ENCODE measurements around the gene TMEM121B.

TMEM121B gene

DNA sequence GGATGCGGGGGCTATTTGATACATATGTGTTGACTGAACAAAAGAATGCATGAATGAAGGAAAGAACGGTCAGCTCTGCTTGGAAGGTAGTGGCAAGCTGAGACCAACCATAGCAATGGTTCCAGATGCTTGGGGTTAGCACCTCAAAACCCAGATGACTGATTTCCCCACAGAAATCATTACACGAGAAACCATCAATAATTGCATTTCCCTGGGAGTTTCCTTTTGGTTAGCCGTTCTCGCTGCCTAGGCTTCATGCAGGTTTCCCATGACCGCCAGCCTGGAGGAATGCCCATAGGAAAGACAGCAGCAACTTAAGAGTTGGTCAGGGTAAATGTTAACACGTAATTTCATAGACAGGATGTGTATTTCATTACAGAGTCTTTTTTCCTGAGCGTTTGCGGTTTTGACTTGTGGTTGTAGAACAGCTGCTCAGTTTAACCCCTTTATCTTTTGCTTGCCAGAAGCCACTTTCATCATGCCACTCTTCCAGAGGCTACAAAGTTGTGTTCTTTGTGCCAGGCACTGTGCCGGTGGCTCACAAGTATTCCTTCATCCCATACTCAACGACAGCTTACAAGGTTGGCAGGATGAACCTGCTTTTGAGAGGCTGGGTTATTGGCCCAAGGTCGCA lies 33.5 kb downstream of the TMEM121B start:
- DNase-seq (ENCODE audit: low spot score): no peak

DNA sequence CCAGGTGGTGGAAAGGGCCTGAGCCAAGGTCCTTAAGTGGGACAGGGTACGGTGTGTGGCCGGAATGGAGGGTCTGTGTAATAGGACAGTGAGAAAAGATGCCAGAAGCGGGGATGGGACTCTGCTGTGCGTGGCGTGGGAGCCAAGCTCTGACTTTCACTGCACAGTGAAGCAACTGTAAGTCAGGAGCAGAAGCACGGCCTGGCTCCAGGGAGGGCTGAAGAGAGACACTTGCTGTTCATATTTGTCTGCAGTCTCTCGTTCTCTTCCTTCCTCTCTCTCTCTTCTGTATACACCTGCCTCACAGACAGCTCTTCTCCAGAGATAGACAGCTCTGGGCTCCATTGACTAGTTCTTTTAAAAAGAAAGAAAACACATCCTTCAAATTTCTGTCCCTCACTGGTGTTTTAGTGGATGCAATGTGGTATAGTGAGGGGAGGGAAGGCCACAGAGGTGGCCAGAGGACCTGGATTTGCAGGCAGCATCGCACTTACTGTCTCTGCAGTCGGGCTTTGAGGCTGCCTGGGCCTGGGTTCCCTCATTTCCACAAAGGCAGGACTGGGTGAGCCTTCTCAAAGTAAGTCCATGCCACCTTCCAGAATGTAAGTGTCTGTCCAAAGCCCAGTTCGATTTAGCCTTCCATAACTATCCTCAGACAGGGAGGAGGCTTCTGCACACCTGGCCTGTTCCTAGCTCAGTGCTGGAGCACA lies 34.2 kb downstream of the TMEM121B start:
- no peak for DNase-seq (ENCODE audit: low spot score)

DNA sequence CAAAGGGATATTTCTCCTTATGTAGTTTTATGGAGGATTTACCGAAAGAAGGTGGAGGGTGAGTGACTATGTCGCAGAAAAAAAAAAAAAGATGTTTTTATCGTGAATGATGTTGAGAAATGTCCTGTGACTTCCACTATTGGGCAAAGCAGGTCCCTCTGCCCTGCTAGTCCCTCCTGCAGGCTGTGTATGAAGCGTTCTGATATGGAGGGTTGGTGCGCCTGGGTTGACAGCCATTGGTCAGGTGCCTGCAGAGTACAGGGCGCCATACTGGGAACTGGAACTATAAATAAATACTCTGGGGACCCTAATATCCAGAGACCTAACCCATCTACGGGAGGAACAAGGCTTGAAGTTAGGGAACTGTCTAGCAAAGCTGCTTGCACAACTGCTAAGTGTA lies 34.9 kb downstream of the TMEM121B start:
- no peak for DNase-seq (ENCODE audit: low spot score)

DNA sequence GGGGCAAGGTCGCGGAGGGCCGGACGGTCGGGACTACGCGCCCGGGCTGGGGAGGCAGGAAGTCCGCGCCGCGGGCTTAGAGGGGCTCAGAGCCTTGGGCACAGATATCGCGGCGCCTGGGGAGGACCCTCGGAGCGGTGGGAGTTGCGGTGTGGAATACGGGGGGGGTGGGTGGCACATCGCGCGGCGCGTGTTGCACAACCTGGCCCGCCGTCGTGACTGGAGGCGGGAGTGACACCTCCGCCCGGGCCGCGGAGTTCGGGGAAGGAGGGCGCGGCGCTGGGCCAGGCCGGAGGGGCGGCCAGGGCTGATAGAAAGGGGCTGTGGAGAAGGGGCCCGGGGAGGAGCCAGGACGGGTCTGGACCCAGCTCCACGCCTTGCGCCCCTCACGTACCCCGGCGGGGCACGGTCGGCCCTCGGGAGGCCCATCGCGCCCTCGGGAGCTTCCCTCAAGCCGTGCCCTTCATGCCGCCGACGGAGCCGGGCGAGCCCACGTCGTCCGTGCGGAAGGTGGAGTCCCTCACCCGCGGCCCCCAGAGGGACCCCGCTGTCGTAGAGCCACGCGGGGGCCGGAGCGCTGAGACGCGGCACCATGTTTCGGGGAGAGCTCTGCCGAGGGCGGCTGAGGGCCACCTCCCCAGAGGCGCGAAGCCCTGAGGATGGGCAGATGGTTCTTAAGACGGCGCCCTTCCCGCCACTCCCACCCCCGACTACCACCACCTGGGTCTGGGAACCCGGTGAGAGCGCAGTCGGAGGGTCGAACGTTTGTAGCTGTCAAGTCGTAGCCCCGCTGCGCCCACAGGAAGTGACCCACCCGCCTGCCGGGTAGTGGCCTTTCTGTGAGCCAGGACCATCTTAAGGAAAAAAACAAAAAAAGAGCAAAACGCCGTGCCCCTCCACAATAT lies 35.6 kb downstream of the TMEM121B start:
- no peak for DNase-seq (ENCODE audit: low spot score)

DNA sequence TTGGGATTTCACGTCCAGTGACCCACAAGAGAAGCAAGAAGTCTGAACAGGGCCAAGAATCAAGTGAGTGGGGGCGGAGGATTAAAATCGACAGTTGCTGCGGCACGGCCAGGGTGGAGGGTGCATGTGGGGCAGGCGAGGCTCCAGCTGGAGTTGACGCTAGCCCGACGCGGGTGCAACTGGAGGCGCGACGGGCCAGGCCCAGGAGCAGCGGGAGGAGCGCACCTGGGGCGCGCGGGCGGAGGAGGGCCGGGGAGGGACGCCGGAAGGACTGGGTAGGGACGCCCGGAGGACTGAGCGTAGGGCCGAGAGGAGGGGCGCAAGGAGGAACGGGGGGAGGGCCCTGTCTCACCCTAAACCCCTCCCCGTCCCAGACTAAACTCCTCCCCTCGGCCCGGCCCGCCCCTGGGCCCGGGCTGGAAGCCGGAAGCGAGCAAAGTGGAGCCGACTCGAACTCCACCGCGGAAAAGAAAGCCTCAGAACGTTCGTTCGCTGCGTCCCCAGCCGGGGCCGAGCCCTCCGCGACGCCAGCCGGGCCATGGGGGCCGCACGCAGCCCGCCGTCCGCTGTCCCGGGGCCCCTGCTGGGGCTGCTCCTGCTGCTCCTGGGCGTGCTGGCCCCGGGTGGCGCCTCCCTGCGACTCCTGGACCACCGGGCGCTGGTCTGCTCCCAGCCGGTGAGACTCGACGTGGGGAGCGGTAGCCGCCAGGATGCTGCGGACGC lies 36.4 kb downstream of the TMEM121B start, which contains the start of gene IL17RA:
TSS of gene IL17RA (plus strand) at position 447 of the 723 bp plus-strand sequence. CDS start at position 539, 92 bp downstream.
- DNase-seq (ENCODE audit: low spot score): peak; percentile 94

DNA sequence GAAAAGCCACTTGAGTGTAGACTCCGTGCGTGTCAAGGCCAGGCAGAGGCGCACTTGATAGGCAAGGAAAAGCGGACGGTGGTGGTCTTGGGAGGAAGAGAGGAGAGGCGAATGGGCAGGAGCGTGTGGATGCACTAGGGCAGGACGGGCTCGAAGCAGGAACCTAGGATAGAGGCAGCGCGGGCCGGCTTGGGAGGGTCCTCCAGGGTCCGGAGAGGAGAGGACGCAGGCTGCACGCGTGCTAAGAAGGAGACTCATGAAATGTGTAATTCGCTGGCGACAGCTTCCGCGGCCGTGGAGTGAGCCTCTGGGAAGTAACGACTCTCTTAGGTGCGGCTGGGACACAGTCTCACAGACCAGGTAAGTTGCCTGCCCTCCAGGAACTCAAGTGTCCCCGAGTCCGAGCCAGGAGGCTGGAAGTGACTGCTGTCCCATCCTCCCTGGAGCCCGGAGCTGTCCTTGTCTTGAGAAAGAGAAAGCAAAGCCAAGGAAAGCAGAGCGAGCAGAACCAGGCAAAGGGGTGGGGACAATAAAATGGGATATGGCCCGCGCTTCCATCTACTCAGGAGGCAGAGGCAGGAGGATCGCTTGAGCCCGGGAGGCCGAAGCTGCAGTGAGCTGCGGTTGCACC lies 37.2 kb downstream of the TMEM121B start:
- DNase-seq (ENCODE audit: low spot score): no peak

DNA sequence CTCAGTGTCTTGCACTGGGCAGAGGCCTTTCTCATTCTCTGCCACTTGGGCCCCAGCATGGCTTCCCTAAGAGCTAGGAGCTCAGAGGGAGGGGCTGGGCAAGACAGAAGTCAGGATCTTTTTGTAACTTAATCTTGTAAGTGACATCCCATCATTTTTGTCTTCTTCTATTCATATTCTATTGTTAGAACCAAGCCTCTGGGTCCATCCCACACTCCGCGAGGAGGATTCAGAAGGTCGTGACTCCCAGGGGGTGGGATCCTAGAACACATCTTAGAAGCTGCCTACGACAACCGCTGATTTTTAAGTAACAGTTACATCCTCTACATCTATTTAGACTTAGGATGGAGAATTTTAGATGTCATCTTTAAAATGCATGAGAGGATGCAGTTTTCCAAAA lies 37.9 kb downstream of the TMEM121B start:
- no peak for DNase-seq (ENCODE audit: low spot score)

DNA sequence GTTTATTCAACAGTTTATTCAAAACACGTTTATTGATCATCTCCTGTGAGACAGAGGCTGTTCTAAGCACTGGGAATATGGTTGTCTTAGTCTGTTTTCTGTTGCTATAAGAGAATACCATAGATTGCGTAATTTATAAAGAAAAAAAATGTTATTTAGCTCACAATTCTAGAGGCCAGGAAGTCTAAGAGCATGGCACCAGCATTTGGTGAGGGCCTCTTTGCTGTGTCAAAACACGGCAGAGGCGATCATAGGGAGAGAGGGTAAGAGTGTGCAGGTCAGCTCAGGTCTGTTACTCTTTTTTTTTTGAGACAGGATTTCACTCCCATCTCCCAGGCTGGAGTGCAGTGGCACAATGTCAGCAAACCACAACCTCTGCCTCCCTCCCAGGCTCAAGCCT lies 41.6 kb downstream of the TMEM121B start:
- no peak for DNase-seq (ENCODE audit: low spot score)

DNA sequence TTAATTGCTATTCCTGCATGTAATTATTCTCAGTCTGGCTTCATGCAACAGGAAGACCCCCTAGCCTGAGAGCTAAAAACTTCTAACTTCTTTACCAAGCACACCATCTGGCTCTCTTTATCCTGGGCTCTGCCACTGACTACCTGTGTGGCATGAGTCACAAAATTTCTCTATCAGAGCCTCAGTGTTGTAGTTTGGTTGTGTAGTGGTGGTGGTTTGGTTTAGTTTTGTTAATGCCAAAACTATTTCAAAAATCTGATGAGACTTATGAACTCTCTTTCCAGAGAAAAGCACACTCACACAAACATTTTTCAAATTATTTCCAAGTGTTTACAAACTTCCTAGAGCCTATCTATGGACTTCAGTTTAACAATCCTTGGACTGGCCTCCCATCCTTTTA lies 43.9 kb downstream of the TMEM121B start:
- no peak for DNase-seq (ENCODE audit: low spot score)

DNA sequence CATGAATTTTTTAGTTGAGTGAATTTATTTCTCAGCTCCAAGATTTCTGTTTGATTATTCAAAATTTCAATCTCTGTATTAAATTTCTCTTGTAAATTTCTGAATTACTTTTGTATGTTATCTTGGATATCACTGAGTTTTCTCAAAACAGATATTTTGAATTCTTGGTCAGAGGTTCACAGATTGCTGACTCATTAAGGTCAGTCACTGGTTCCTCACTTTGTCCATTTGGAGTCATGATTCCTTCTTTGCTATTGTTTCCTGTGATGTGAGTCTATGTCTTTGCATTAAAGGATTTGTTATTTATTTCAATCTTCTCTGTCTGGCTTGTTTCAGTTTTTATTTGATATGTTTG lies 46.5 kb downstream of the TMEM121B start:
- no peak for DNase-seq (ENCODE audit: low spot score)

DNA sequence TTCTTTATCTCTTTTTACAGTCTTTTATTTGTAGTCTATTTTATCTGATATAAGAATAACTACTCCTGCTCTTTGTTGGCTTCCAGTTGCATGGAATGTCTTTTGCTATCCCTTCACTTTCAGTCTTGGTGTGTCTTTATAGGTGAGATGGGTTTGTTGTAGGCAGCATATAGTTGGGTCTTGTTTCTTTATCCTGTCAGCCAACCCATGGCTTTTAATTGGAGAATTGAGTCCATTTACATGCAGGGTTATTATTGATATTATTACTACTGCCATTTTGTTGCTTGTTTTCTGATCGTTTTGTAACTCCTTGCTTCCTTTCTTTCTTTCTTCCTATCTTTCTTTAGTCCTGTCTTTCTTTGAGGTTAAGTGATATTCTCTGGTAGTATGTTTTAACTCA lies 48.3 kb downstream of the TMEM121B start:
- no peak for DNase-seq (ENCODE audit: low spot score)
